Measurements from ENCODE around the gene MBP.

Gene MBP

DNA sequence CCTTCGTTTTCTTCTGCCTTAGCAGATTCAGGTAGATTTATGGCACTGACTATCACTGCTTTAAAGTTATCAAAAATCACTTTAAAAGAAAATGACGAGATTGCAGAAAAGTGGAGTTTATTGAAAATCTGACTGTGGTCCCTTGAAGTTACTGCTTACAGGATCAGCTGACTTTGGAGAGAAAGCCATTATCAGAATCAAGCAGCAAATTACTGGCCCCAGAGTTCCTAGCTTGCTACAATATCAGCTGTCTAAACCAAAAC is 18.5 kb downstream of the MBP start:
- TF ChIP-seq ZFP3 (CRISPR knock-in tag; IDR thresholded peaks at IDR 0.05): no peak
- no peak for TF ChIP-seq TSHZ2 (CRISPR knock-in tag; IDR thresholded peaks at IDR 0.05)
- TF ChIP-seq, protein P1, sequence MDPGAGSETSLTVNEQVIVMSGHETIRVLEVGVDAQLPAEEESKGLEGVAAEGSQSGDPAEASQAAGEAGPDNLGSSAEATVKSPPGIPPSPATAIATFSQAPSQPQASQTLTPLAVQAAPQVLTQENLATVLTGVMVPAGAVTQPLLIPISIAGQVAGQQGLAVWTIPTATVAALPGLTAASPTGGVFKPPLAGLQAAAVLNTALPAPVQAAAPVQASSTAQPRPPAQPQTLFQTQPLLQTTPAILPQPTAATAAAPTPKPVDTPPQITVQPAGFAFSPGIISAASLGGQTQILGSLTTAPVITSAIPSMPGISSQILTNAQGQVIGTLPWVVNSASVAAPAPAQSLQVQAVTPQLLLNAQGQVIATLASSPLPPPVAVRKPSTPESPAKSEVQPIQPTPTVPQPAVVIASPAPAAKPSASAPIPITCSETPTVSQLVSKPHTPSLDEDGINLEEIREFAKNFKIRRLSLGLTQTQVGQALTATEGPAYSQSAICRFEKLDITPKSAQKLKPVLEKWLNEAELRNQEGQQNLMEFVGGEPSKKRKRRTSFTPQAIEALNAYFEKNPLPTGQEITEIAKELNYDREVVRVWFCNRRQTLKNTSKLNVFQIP (CRISPR knock-in tag; IDR thresholded peaks at IDR 0.05; ENCODE audit: borderline replicate concordance, low read depth): no peak
- no peak for TF ChIP-seq SNAI2 (CRISPR knock-in tag; IDR thresholded peaks at IDR 0.05)
- no peak for TF ChIP-seq ZC3H10 (CRISPR knock-in tag; IDR thresholded peaks at IDR 0.05)
- no peak for TF ChIP-seq GLIS3 (CRISPR knock-in tag; IDR thresholded peaks at IDR 0.05)
- no peak for TF ChIP-seq BACH2 (CRISPR knock-in tag; IDR thresholded peaks at IDR 0.05; ENCODE audit: borderline replicate concordance)
- TF ChIP-seq ZNF70 (CRISPR knock-in tag; IDR thresholded peaks at IDR 0.05): no peak
- no peak for TF ChIP-seq OSR1 (CRISPR knock-in tag; IDR thresholded peaks at IDR 0.05)
- no peak for TF ChIP-seq CSDC2 (CRISPR knock-in tag; IDR thresholded peaks at IDR 0.05)
- no peak for TF ChIP-seq PPARA (CRISPR knock-in tag; IDR thresholded peaks at IDR 0.05; ENCODE audit: borderline replicate concordance)
- no peak for TF ChIP-seq ZNF8 (CRISPR knock-in tag; IDR thresholded peaks at IDR 0.05)
- TF ChIP-seq ZFP30 (CRISPR knock-in tag; IDR thresholded peaks at IDR 0.05): no peak
- no peak for TF ChIP-seq ESRRG (CRISPR knock-in tag; IDR thresholded peaks at IDR 0.05)
- TF ChIP-seq ARNTL (CRISPR knock-in tag; IDR thresholded peaks at IDR 0.05; ENCODE audit: borderline replicate concordance, low read depth): no peak
- no peak for TF ChIP-seq TCF4 (CRISPR knock-in tag; IDR thresholded peaks at IDR 0.05; ENCODE audit: borderline replicate concordance)
- TF ChIP-seq ZNF565 (CRISPR knock-in tag; conservative IDR thresholded peaks at IDR 0.05; ENCODE audit: low read depth): no peak
- TF ChIP-seq, protein P2, sequence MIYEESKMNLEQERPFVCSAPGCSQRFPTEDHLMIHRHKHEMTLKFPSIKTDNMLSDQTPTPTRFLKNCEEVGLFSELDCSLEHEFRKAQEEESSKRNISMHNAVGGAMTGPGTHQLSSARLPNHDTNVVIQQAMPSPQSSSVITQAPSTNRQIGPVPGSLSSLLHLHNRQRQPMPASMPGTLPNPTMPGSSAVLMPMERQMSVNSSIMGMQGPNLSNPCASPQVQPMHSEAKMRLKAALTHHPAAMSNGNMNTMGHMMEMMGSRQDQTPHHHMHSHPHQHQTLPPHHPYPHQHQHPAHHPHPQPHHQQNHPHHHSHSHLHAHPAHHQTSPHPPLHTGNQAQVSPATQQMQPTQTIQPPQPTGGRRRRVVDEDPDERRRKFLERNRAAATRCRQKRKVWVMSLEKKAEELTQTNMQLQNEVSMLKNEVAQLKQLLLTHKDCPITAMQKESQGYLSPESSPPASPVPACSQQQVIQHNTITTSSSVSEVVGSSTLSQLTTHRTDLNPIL (CRISPR knock-in tag; IDR thresholded peaks at IDR 0.05; ENCODE audit: low read depth): no peak
- no peak for ATAC-seq

DNA sequence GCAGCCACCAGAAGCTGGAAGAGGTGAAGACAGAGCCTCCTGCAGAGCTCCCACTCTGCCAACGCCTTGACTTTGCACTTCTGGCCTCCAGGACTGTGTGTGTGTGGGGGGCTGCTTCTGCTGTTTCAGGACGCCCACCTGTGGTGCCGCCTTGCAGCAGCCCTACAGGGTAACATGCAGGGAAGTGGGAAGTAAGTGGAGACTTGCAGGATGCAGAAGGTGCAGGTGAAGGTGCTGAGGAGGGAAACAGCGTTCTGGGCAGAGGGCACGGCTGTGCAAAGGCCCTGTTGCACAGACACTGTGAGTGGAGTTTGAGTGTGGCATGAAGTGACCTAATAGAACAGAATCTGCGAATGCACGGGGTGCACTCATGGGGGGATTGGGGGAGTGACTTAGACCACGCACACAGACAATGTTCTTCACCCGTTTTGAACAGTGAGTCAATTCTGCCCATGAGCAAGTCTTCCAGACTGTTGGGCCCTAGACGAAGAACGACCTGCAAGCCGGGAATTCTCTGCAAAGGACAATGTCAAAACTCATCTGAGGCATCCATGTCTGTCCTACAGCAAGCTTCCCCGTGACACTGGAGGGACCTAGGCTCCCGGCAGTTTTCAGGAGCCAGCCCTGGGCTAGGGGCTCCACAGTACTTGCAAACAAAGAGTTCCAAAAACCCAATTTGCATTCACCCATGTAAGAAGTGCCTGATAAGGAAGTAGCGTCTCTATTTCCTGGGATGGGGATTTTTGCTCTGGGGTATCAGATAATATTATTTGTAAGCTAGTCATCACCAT is 19.0 kb downstream of the MBP start:
- TF ChIP-seq ZFP30 (CRISPR knock-in tag; IDR thresholded peaks at IDR 0.05): no peak
- no peak for TF ChIP-seq BACH2 (CRISPR knock-in tag; IDR thresholded peaks at IDR 0.05; ENCODE audit: borderline replicate concordance)
- TF ChIP-seq, protein P1 (CRISPR knock-in tag; IDR thresholded peaks at IDR 0.05; ENCODE audit: borderline replicate concordance, low read depth): no peak
- TF ChIP-seq GLIS3 (CRISPR knock-in tag; IDR thresholded peaks at IDR 0.05): no peak
- TF ChIP-seq ESRRG (CRISPR knock-in tag; IDR thresholded peaks at IDR 0.05): no peak
- TF ChIP-seq TOX (CRISPR knock-in tag; IDR thresholded peaks at IDR 0.05; ENCODE audit: borderline replicate concordance): no peak
- no peak for TF ChIP-seq TSHZ2 (CRISPR knock-in tag; IDR thresholded peaks at IDR 0.05)
- TF ChIP-seq TCF4 (CRISPR knock-in tag; IDR thresholded peaks at IDR 0.05; ENCODE audit: borderline replicate concordance): no peak
- TF ChIP-seq, protein P2 (CRISPR knock-in tag; IDR thresholded peaks at IDR 0.05; ENCODE audit: low read depth): no peak
- ATAC-seq: no peak

All from SK-N-SH treated with all-trans-retinoic acid at 6 μM for 48 hours (cell line).